CD14-positive monocyte (primary cell): Measurements from ENCODE around the gene NXPE1. TPM values are rescaled to one million over a fixed set of nuclear protein-coding genes. Genes with fewer than 3 reads are reported as not detected.

Source experiments
- DNase-seq, 3 donors: peaks; one replicate each; pipeline ENCODE4 v3.0.0-alpha.2; 2011 to 2022
- H2AFZ ChIP-seq: 2 replicates; pipeline ENCODE4 v1.6.0; 2012; ENCODE audit warnings: mild to moderate bottlenecking, low read depth, low read length, inconsistent platforms; ENCODE audit not compliant: insufficient read depth, poor library complexity, severe bottlenecking
- H3K27ac ChIP-seq, 2 donors: 1 replicate in 1 of 2; 2 replicates in 1 of 2; pipeline ENCODE4 v1.5.1; 2012 to 2013; ENCODE audit warnings: low read length in 2 of 2, control low read depth in 1 of 2, inconsistent platforms in 1 of 2, low read depth in 1 of 2, mild to moderate bottlenecking in 1 of 2
- H3K27me3 ChIP-seq, 2 donors: one replicate each; pipeline versions ENCODE4 v1.6.0 to v1.6.1; 2011 to 2013; ENCODE audit warnings: low read length in 2 of 2; ENCODE audit not compliant: control insufficient read depth in 2 of 2, insufficient read depth in 2 of 2
- H3K36me3 ChIP-seq, 2 donors: replicated peaks in 1 of 2; 1 replicate in 1 of 2; 2 replicates in 1 of 2; pipeline versions ENCODE4 v1.5.1 to v1.6.1; 2012 to 2013; ENCODE audit warnings: low read length in 2 of 2, control low read depth in 1 of 2, inconsistent platforms in 1 of 2, mild to moderate bottlenecking in 1 of 2; ENCODE audit not compliant: insufficient read depth in 2 of 2, control insufficient read depth in 1 of 2
- H3K4me1 ChIP-seq, 2 donors: 1 replicate in 1 of 2; 2 replicates in 1 of 2; pipeline versions ENCODE4 v1.5.1 to v1.6.1; 2012 to 2013; ENCODE audit warnings: low read length in 2 of 2, control low read depth in 1 of 2, inconsistent platforms in 1 of 2, mild to moderate bottlenecking in 1 of 2, moderate library complexity in 1 of 2; ENCODE audit not compliant: insufficient read depth in 2 of 2, control insufficient read depth in 1 of 2
- H3K4me2 ChIP-seq: replicated peaks from 2 replicates; pipeline ENCODE3; 2012; ENCODE audit warnings: low read length, moderate library complexity, mild to moderate bottlenecking; ENCODE audit not compliant: poor library complexity, severe bottlenecking; ENCODE audit errors: extremely low read depth
- H3K4me3 ChIP-seq, 3 experiments: fragments of 200-600 bp in 1 of 3; sonication (generic) in 1 of 3; replicated peaks in 1 of 3; 1 replicate in 2 of 3; 2 replicates in 1 of 3; pipeline ENCODE4 v1.5.1; 2011 to 2013; ENCODE audit warnings: low read length in 3 of 3, mild to moderate bottlenecking in 3 of 3, control low read depth in 2 of 3, low read depth in 2 of 3, inconsistent platforms in 1 of 3, moderate library complexity in 1 of 3
- H3K79me2 ChIP-seq: 2 replicates; pipeline ENCODE4 v1.6.0; 2012; ENCODE audit warnings: mild to moderate bottlenecking, control low read depth, inconsistent platforms, low read length, moderate library complexity; ENCODE audit not compliant: insufficient read depth
- H3K9ac ChIP-seq: 2 replicates; pipeline ENCODE4 v1.6.0; 2017; ENCODE audit warnings: low read length, mild to moderate bottlenecking; ENCODE audit not compliant: insufficient read depth, poor library complexity, severe bottlenecking
- H3K9me3 ChIP-seq, 2 donors: replicated peaks in 1 of 2; 1 replicate in 1 of 2; 2 replicates in 1 of 2; pipeline versions ENCODE4 v1.5.1 to v1.6.1; 2012 to 2013; ENCODE audit warnings: low read length in 2 of 2, control low read depth in 1 of 2; ENCODE audit not compliant: control insufficient read depth in 1 of 2, insufficient read depth in 1 of 2
- H4K20me1 ChIP-seq: 2 replicates; pipeline ENCODE4 v1.6.0; 2012; ENCODE audit warnings: mild to moderate bottlenecking, low read length, control low read depth, moderate library complexity; ENCODE audit not compliant: insufficient read depth
- H3K27ac Mint-ChIP-seq, 7 donors: one replicate each; pipeline ENCODE4 v1.8.0; 2020; ENCODE audit warnings: mild to moderate bottlenecking in 7 of 7, mixed read lengths in 7 of 7, moderate library complexity in 6 of 7, inconsistent platforms in 2 of 7
- H3K27me3 Mint-ChIP-seq, 3 donors: one replicate each; pipeline ENCODE4 v1.8.0; 2021 to 2022; ENCODE audit warnings: low read depth in 3 of 3, mild to moderate bottlenecking in 3 of 3, mixed read lengths in 3 of 3, moderate library complexity in 3 of 3, inconsistent platforms in 1 of 3
- H3K36me3 Mint-ChIP-seq, 2 donors: one replicate each; pipeline ENCODE4 v1.8.0; 2020; ENCODE audit warnings: mixed read lengths in 2 of 2, inconsistent platforms in 1 of 2, mild to moderate bottlenecking in 1 of 2
- H3K4me1 Mint-ChIP-seq: one replicate; pipeline ENCODE4 v1.8.0; 2020; ENCODE audit warnings: mild to moderate bottlenecking, mixed read lengths
- H3K4me3 Mint-ChIP-seq, 2 donors: one replicate each; pipeline ENCODE4 v1.8.0; 2020; ENCODE audit warnings: mild to moderate bottlenecking in 2 of 2, mixed read lengths in 2 of 2, moderate library complexity in 1 of 2
- H3K9me3 Mint-ChIP-seq, 7 donors: one replicate each; pipeline ENCODE4 v1.8.0; 2020 to 2022; ENCODE audit warnings: mixed read lengths in 7 of 7, mild to moderate bottlenecking in 6 of 7, moderate library complexity in 6 of 7, inconsistent platforms in 2 of 7
- CTCF ChIP-seq: fragments of 200-600 bp; IDR thresholded peaks from one replicate; pipeline ENCODE4 v1.8.0; 2022; ENCODE audit warnings: antibody characterized with exemption, mild to moderate bottlenecking
- WGBS: methylation state at CpG from one replicate; pipeline ENCODE4 v1.1.5; 2013; ENCODE audit warnings: missing lambda C conversion rate; ENCODE audit not compliant: insufficient coverage; 5-methylcytosine and 5-hydroxymethylcytosine counted together
- intact Hi-C, 2 donors: fragments of 100-400 bp; cut with micrococcal nuclease; formaldehyde crosslinking; loops; one replicate each; pipeline versions ENCODE4 v1.15.0 to v1.15.1; 2023
- polyA plus RNA-seq, 3 donors: library from polyadenylated mRNA; depleted of rRNA in 1 of 3; unstranded in 2 of 3; stranded (reverse) in 1 of 3; fragments of 300-500 nt in 2 of 3; fragments of >200 nt in 1 of 3; fragmentation: Illumina TruSeq in 2 of 3; gene quantifications; 1 replicate in 2 of 3; 2 replicates in 1 of 3; pipeline ENCODE4 v1.2.3, GENCODE V29; 2012 to 2021
- small RNA-seq: library from RNA; depleted of rRNA; stranded (forward); fragments of <200 nt; gene quantifications from one replicate; pipeline ENCODE3, GENCODE V24; 2012; ENCODE audit warnings: low read depth; ENCODE audit not compliant: insufficient read length

Gene NXPE1
- polyA plus RNA-seq, 3 donors, result not detected

GRCh38 chr11:114472661-114473060, 87.0 kb downstream of the NXPE1 start:
- no peak for DNase-seq
- no peak overlapping the region for H3K27ac ChIP-seq
- H3K9me3 ChIP-seq, result no peaks in the 10 kb centered on the region
- peaks cover 0 to 4% (median 3%) of the 10 kb centered on the region in 3 donors for H3K27me3 Mint-ChIP-seq
- H3K27me3 ChIP-seq, result no peaks in the 10 kb centered on the region
- WGBS, result no CpG with 5 or more reads among the region's 2 CpGs
- H3K36me3 Mint-ChIP-seq, result no peaks in the 10 kb centered on the region
- no peaks in the 10 kb centered on the region for H4K20me1 ChIP-seq
- intact Hi-C loops, result no loop called here
- H3K36me3 ChIP-seq, result no peaks in the 10 kb centered on the region
- H3K4me3 Mint-ChIP-seq, result no peak overlapping the region
- H3K9ac ChIP-seq, result no peak overlapping the region
- no peak for TF ChIP-seq CTCF
- no peak overlapping the region for H3K4me2 ChIP-seq
- H2AFZ ChIP-seq, result no peak overlapping the region
- H3K79me2 ChIP-seq, result no peaks in the 10 kb centered on the region
- no peak overlapping the region for H3K27ac Mint-ChIP-seq
- H3K9me3 Mint-ChIP-seq, result peaks cover 0 to 5% (median 0%) of the 10 kb centered on the region in 7 donors
- H3K4me1 ChIP-seq, result no peaks in the 10 kb centered on the region
- no peaks in the 10 kb centered on the region for H3K4me1 Mint-ChIP-seq
- no peak overlapping the region for H3K4me3 ChIP-seq

Small RNA genes lying within 50 kb of the gene (small RNA-seq; reads per million reads assigned to genes)
- not detected for gene RF01210

Other genes with a start within 250 kb of the NXPE1 start
- 10 to 100 TPM in 2 of 3 donors, 1 to 10 TPM in 1; 9.3 to 23.0 (median 14.2) TPM for gene C11orf71, start 159.4 kb downstream of the NXPE1 start, polyA plus RNA-seq
- 10 to 100 TPM; 27.3 to 36.3 (median 32.4) TPM for gene RBM7, start 159.2 kb downstream of the NXPE1 start, polyA plus RNA-seq
- gene REXO2, start 120.4 kb downstream of the NXPE1 start, polyA plus RNA-seq, result 10 to 100 TPM; 18.0 to 22.5 (median 22.2) TPM
- not detected for gene NXPE4, start 35.9 kb upstream of the NXPE1 start, polyA plus RNA-seq
- not detected for gene NXPE2, start 118.6 kb upstream of the NXPE1 start, polyA plus RNA-seq